ENCODE results near the gene UGGT2.
"Not testable (repeated sequence)": the region's sequence is repeated elsewhere in the genome, so short reads cannot be mapped to it uniquely, and the experiment has no call there.

UGGT2 gene

DNA sequence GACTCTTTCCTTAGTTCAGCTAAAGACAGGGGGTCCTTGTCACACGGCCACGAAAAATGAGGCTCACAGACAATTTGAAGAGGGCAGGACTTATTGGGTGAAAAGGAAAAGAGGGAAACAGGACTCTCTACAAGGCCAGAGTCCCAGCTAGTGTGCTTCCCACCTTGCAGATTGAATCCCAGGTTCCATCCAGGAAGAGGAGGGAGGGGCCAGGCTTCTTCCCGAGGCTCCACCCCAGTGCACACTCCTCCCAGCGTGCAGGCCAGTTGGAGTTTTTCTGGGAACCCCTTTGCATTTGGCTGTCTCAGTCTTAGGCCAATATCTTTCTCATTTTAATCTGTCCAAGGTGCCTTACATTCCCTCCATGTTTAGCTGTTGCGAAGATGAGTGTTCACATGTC is 269.5 kb downstream of the UGGT2 start:
- no peak overlapping the region for H3K4me3 ChIP-seq (ENCODE audit: low read depth, low read length)
- peak overlapping the region; percentile 66 for H3K27ac ChIP-seq (ENCODE audit: low read depth, low read length)
- no peak overlapping the region for H2AFZ ChIP-seq (ENCODE audit: low read length, unreplicated experiment)
- H3K79me2 ChIP-seq (ENCODE audit: control insufficient read depth, insufficient read depth, low read length, unreplicated experiment), result peaks cover 3% of the 10 kb centered on the region
- H3K27me3 ChIP-seq (ENCODE audit: insufficient read depth, low read length), result no peaks in the 10 kb centered on the region
- peaks cover 15% of the 10 kb centered on the region for H3K4me1 ChIP-seq (ENCODE audit: control insufficient read depth, insufficient read depth, low read length, unreplicated experiment)
- peaks cover 8% of the 10 kb centered on the region; the same call in 1 of the 2 replicates for H3K36me3 ChIP-seq (ENCODE audit: insufficient read depth, low read length)

- H3K4me1 ChIP-seq (ENCODE audit: control insufficient read depth, insufficient read depth, low read length, unreplicated experiment), result peaks cover 15% of the 10 kb centered on the region
- H3K4me3 ChIP-seq (ENCODE audit: low read depth, low read length); H3K27me3 ChIP-seq (ENCODE audit: insufficient read depth, low read length); H3K36me3 ChIP-seq (ENCODE audit: insufficient read depth, low read length); H2AFZ ChIP-seq (ENCODE audit: low read length, unreplicated experiment); H3K79me2 ChIP-seq (ENCODE audit: control insufficient read depth, insufficient read depth, low read length, unreplicated experiment); H3K27ac ChIP-seq (ENCODE audit: low read depth, low read length): not testable (repeated sequence)
Observed at GRCh38 chr13:95781940-95782339, 271.3 kb downstream of the UGGT2 start.

- H2AFZ ChIP-seq (ENCODE audit: low read length, unreplicated experiment), result no peak overlapping the region
- H3K4me3 ChIP-seq (ENCODE audit: low read depth, low read length), result no peak overlapping the region
- peaks cover 15% of the 10 kb centered on the region for H3K4me1 ChIP-seq (ENCODE audit: control insufficient read depth, insufficient read depth, low read length, unreplicated experiment)
- no peak overlapping the region for H3K27ac ChIP-seq (ENCODE audit: low read depth, low read length)
- H3K36me3 ChIP-seq (ENCODE audit: insufficient read depth, low read length), result 0 out of 2 replicates have a peak, but pooled peaks cover 3% of the 10 kb centered on the region
- H3K27me3 ChIP-seq (ENCODE audit: insufficient read depth, low read length), result no peaks in the 10 kb centered on the region
- peaks cover 3% of the 10 kb centered on the region for H3K79me2 ChIP-seq (ENCODE audit: control insufficient read depth, insufficient read depth, low read length, unreplicated experiment)
Observed at GRCh38 chr13:95781016-95781415, 272.2 kb downstream of the UGGT2 start.

DNA sequence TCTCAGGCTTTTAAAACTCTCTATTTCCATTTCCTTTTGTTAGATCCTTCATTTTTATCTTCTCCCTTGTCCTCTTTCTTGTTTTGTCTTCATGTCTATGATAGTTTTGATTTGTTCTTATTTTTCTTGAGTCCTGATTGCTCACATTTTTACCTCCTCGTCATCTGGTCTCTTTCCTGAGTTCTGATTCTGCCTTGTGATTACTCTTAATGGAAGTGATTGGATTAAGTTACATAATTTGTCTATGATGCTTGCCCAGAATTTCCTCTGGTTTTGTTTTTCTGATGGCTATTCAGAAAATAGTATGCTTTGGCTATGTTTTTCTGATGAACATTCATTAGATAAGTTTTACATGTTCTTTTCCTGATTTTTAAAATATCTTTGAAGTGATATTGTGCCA is 273.7 kb downstream of the UGGT2 start:
- H3K27ac ChIP-seq (ENCODE audit: low read depth, low read length), result no peak overlapping the region
- no peak overlapping the region for H2AFZ ChIP-seq (ENCODE audit: low read length, unreplicated experiment)
- no peaks in the 10 kb centered on the region for H3K27me3 ChIP-seq (ENCODE audit: insufficient read depth, low read length)
- no peak overlapping the region for H3K4me3 ChIP-seq (ENCODE audit: low read depth, low read length)
- 0 out of 2 replicates have a peak, but pooled peaks cover 3% of the 10 kb centered on the region for H3K36me3 ChIP-seq (ENCODE audit: insufficient read depth, low read length)
- H3K79me2 ChIP-seq (ENCODE audit: control insufficient read depth, insufficient read depth, low read length, unreplicated experiment), result peaks cover 3% of the 10 kb centered on the region
- peaks cover 12% of the 10 kb centered on the region for H3K4me1 ChIP-seq (ENCODE audit: control insufficient read depth, insufficient read depth, low read length, unreplicated experiment)

DNA sequence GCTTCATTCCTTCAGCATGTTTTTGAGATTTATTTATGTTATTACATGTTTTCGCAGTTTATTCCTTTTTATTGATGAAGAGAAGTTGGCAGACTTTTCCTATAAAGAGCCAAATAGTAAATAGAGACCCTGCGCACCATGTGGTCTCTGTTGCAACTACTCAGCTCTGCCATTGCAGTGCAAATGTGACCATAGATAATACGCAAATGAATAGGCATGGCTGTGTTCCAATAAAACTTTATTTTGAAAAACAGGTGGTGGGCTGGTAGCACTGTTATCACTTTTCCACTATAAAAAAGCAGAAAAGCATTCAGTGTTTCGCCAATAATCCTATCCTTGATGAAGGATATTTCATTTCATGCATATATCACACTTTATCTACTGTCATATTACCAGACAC is 281.3 kb downstream of the UGGT2 start:
- Histone ChIP-seq H3K27me3 (ENCODE audit: insufficient read depth, low read length) (no peaks in the 10 kb centered on the region), H3K27ac (ENCODE audit: low read depth, low read length) (no peak overlapping the region), H3K4me3 (ENCODE audit: low read depth, low read length) (no peak overlapping the region), H3K4me1 (ENCODE audit: control insufficient read depth, insufficient read depth, low read length, unreplicated experiment) (no peaks in the 10 kb centered on the region), H3K36me3 (ENCODE audit: insufficient read depth, low read length) (peaks cover 6% of the 10 kb centered on the region; the same call in 1 of the 2 replicates), H2AFZ (ENCODE audit: low read length, unreplicated experiment) (no peak overlapping the region), H3K79me2 (ENCODE audit: control insufficient read depth, insufficient read depth, low read length, unreplicated experiment) (no peaks in the 10 kb centered on the region)

DNA sequence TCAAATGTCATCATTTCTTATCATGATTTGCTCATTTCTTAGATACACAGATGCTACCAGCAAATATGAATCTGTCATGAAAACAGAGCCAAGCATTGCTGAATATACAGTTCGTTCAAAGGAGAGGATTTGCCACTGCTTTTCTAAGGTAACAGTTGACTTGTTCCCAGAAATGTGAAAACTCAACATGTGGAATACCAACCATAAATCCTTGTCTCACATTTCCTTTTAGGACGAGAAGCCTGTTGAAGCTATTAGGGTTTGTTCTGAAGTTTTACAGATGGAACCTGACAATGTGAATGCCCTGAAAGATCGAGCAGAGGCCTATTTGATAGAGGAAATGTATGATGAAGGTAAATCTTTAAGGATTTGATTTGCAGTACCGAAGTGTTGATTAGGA is 289.6 kb downstream of the UGGT2 start:
- no peak overlapping the region for H2AFZ ChIP-seq (ENCODE audit: low read length, unreplicated experiment)
- no peaks in the 10 kb centered on the region for H3K27me3 ChIP-seq (ENCODE audit: insufficient read depth, low read length)
- H3K79me2 ChIP-seq (ENCODE audit: control insufficient read depth, insufficient read depth, low read length, unreplicated experiment), result no peaks in the 10 kb centered on the region
- H3K27ac ChIP-seq (ENCODE audit: low read depth, low read length), result no peak overlapping the region
- H3K4me3 ChIP-seq (ENCODE audit: low read depth, low read length), result no peak overlapping the region
- no peaks in the 10 kb centered on the region; the same call in none of the 2 replicates for H3K36me3 ChIP-seq (ENCODE audit: insufficient read depth, low read length)
- H3K4me1 ChIP-seq (ENCODE audit: control insufficient read depth, insufficient read depth, low read length, unreplicated experiment), result no peaks in the 10 kb centered on the region

- H2AFZ ChIP-seq (ENCODE audit: low read length, unreplicated experiment); H3K79me2 ChIP-seq (ENCODE audit: control insufficient read depth, insufficient read depth, low read length, unreplicated experiment); H3K36me3 ChIP-seq (ENCODE audit: insufficient read depth, low read length); H3K4me1 ChIP-seq (ENCODE audit: control insufficient read depth, insufficient read depth, low read length, unreplicated experiment); H3K4me3 ChIP-seq (ENCODE audit: low read depth, low read length); H3K27ac ChIP-seq (ENCODE audit: low read depth, low read length); H3K27me3 ChIP-seq (ENCODE audit: insufficient read depth, low read length): not testable (repeated sequence)
Observed at GRCh38 chr13:95762626-95763025, 290.6 kb downstream of the UGGT2 start.

DNA sequence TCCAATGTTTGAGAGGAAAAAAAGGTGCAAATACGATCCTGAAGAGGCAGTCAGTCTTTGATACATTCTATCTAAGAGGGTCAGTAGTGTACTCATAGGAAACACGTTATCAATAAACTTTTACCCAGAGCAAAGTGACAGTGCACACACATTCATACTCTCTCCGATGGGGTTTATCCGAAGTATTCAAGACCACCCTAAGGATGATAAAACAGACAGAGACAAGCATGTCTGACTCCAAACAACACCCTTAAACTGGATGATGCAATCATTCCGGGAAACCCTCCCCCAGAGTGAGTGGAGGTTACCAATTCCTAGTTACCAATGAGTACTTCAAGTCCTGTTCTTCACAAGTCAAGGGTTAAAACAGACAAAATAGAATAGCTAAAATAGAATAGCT is 297.1 kb downstream of the UGGT2 start:
- no peak overlapping the region for H3K27ac ChIP-seq (ENCODE audit: low read depth, low read length)
- H3K4me1 ChIP-seq (ENCODE audit: control insufficient read depth, insufficient read depth, low read length, unreplicated experiment), result no peaks in the 10 kb centered on the region
- no peaks in the 10 kb centered on the region; the same call in 1 of the 2 replicates for H3K36me3 ChIP-seq (ENCODE audit: insufficient read depth, low read length)
- no peaks in the 10 kb centered on the region for H3K27me3 ChIP-seq (ENCODE audit: insufficient read depth, low read length)
- H3K79me2 ChIP-seq (ENCODE audit: control insufficient read depth, insufficient read depth, low read length, unreplicated experiment), result no peaks in the 10 kb centered on the region
- no peak overlapping the region for H3K4me3 ChIP-seq (ENCODE audit: low read depth, low read length)
- H2AFZ ChIP-seq (ENCODE audit: low read length, unreplicated experiment), result no peak overlapping the region

DNA sequence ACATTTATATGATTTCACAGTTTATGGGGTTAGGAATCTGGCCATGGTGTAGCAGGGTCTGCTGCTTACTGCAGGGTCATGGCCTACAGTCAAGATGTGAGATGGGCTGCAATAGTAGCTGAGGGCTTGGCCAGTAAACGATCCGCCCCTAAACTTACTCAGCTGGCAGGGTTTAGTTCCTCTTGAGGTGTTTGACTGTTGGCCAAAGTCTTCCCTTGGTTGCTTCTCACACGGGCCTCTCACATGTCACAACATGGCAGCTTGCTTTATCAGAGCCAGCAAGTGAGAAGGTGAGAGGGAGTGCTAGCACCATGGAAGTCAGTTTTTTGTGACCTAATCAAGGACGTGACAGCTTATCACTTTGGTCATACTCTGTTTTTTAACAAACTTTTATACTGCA is 299.1 kb downstream of the UGGT2 start:
- no peaks in the 10 kb centered on the region for H3K4me1 ChIP-seq (ENCODE audit: control insufficient read depth, insufficient read depth, low read length, unreplicated experiment)
- no peaks in the 10 kb centered on the region; the same call in 1 of the 2 replicates for H3K36me3 ChIP-seq (ENCODE audit: insufficient read depth, low read length)
- H3K4me3 ChIP-seq (ENCODE audit: low read depth, low read length), result no peak overlapping the region
- H3K79me2 ChIP-seq (ENCODE audit: control insufficient read depth, insufficient read depth, low read length, unreplicated experiment), result peaks cover 2% of the 10 kb centered on the region
- H2AFZ ChIP-seq (ENCODE audit: low read length, unreplicated experiment), result no peak overlapping the region
- no peaks in the 10 kb centered on the region for H3K27me3 ChIP-seq (ENCODE audit: insufficient read depth, low read length)
- H3K27ac ChIP-seq (ENCODE audit: low read depth, low read length), result no peak overlapping the region

GRCh38 chr13:95752677-95753076 is 300.5 kb downstream of the UGGT2 start:
- Histone ChIP-seq H3K4me1 (ENCODE audit: control insufficient read depth, insufficient read depth, low read length, unreplicated experiment) (no peaks in the 10 kb centered on the region), H3K4me3 (ENCODE audit: low read depth, low read length) (no peak overlapping the region), H3K27ac (ENCODE audit: low read depth, low read length) (no peak overlapping the region), H3K79me2 (ENCODE audit: control insufficient read depth, insufficient read depth, low read length, unreplicated experiment) (peaks cover 2% of the 10 kb centered on the region), H3K27me3 (ENCODE audit: insufficient read depth, low read length) (no peaks in the 10 kb centered on the region), H3K36me3 (ENCODE audit: insufficient read depth, low read length) (no peaks in the 10 kb centered on the region; the same call in 1 of the 2 replicates), H2AFZ (ENCODE audit: low read length, unreplicated experiment) (no peak overlapping the region)

Data from ACC112 (cell line).